K562 (cell line): ENCODE data around the gene PAIP1. TPM values are rescaled to one million over a fixed set of nuclear protein-coding genes. Genes with fewer than 3 reads are reported as not detected.
A peak's percentile ranks its signal among the peaks of the same experiment; 100 is the strongest.

ENCODE experiments used
- ARID2 ChIP-seq: fragments of 450-650 bp; IDR thresholded peaks from 2 replicates; pipeline ENCODE4 v1.6.1; 2017; ENCODE audit warnings: antibody characterized with exemption, mild to moderate bottlenecking
- BRD4 ChIP-seq: fragments of 200-600 bp; sonication (generic); IDR thresholded peaks from 2 replicates; pipeline ENCODE4 v1.6.1; 2017; ENCODE audit warnings: inconsistent platforms
- CHCHD3 ChIP-seq: fragments of 250-450 bp; sonication (Bioruptor Pico); IDR thresholded peaks from 2 replicates; pipeline ENCODE4 v2.1.2; 2022; ENCODE audit warnings: mild to moderate bottlenecking
- FOXJ2 ChIP-seq: fragments of 200-800 bp; sonication (Bioruptor generic); IDR thresholded peaks from 2 replicates; pipeline ENCODE4 v1.6.1; 2016; ENCODE audit warnings: missing genetic modification characterization, missing compliant biosample characterization
- FOXK2 ChIP-seq, 2 experiments: fragments of 450-650 bp; IDR thresholded peaks in 1 of 2; conservative IDR thresholded peaks in 1 of 2; 2 replicates each; pipeline ENCODE4 v1.6.1; 2016; ENCODE audit warnings: low read depth in 2 of 2, mild to moderate bottlenecking in 1 of 2
- FOXP4 ChIP-seq: sonication (generic); formaldehyde crosslinking; IDR thresholded peaks from 2 replicates; pipeline ENCODE4 v1.8.0; 2022; ENCODE audit warnings: mild to moderate bottlenecking, missing genetic modification reagents, borderline replicate concordance
- HINFP ChIP-seq: fragments of 450-650 bp; conservative IDR thresholded peaks from 2 replicates; pipeline ENCODE4 v1.6.1; 2016; ENCODE audit warnings: missing genetic modification characterization, low read depth, mild to moderate bottlenecking, control low read depth, missing compliant biosample characterization
- MECOM ChIP-seq: fragments of 250-450 bp; sonication (Bioruptor Pico); IDR thresholded peaks from 2 replicates; pipeline ENCODE4 v1.8.0; 2022; ENCODE audit warnings: inconsistent platforms
- MEIS2 ChIP-seq: fragments of 450-650 bp; IDR thresholded peaks from 2 replicates; pipeline ENCODE4 v1.6.1; 2014; ENCODE audit warnings: mild to moderate bottlenecking; ENCODE audit not compliant: partially characterized antibody
- NBN ChIP-seq: fragments of 450-650 bp; IDR thresholded peaks from 2 replicates; pipeline ENCODE4 v1.6.1; 2016; ENCODE audit warnings: low read depth, mild to moderate bottlenecking
- NEUROD1 ChIP-seq: fragments of 150-350 bp; IDR thresholded peaks from 2 replicates; pipeline ENCODE4 v1.6.1; 2014; ENCODE audit warnings: borderline replicate concordance, low read length, low read depth; ENCODE audit not compliant: partially characterized antibody
- PHTF2 ChIP-seq: fragments of 250-450 bp; sonication (Bioruptor Pico); IDR thresholded peaks from 2 replicates; pipeline ENCODE4 v1.5.0; 2021; ENCODE audit warnings: mild to moderate bottlenecking
- PTRF ChIP-seq: fragments of 450-650 bp; IDR thresholded peaks from 2 replicates; pipeline ENCODE4 v1.6.1; 2016; ENCODE audit warnings: mild to moderate bottlenecking, missing genetic modification characterization, missing compliant biosample characterization
- RBFOX2 ChIP-seq: fragments of 200-400 bp; formaldehyde crosslinking; IDR thresholded peaks from 2 replicates; pipeline ENCODE4 v1.6.1; 2017; ENCODE audit warnings: low read depth, mild to moderate bottlenecking, low read length, moderate library complexity
- ZEB2 ChIP-seq: fragments of 450-650 bp; IDR thresholded peaks from 2 replicates; pipeline ENCODE4 v1.6.1; 2016
- ZNF24 ChIP-seq: fragments of 450-650 bp; IDR thresholded peaks from 2 replicates; pipeline ENCODE4 v1.6.1; 2016
- ZNF444 ChIP-seq: fragments of 250-450 bp; sonication (Bioruptor Pico); IDR thresholded peaks from 2 replicates; pipeline ENCODE4 v1.4.0; 2020; ENCODE audit warnings: mild to moderate bottlenecking, moderate library complexity
- ZNF586 ChIP-seq: fragments of 450-650 bp; formaldehyde crosslinking; conservative IDR thresholded peaks from 2 replicates; pipeline ENCODE4 v1.4.0; 2020; ENCODE audit warnings: mild to moderate bottlenecking, moderate library complexity
- polyA plus RNA-seq, 8 experiments: library from polyadenylated mRNA; depleted of rRNA in 4 of 8; stranded (reverse) in 5 of 8; unstranded in 3 of 8; fragments of >200 nt; fragmentation: Nextera tagmentation in 2 of 8; fragmentation: Illumina TruSeq in 1 of 8; extraction: Ambion mirVana in 2 of 8; extraction: Trizol in 1 of 8; gene quantifications; 2 replicates each; pipeline versions ENCODE4 v1.2.1 to v1.2.3, GENCODE V29; 2011 to 2014; ENCODE audit warnings: inconsistent platforms in 1 of 8, missing spikeins in 1 of 8
- total RNA-seq, 7 experiments: library from RNA; depleted of rRNA in 6 of 7; stranded (reverse); fragments of >200 nt in 6 of 7; fragmentation: Illumina TruSeq in 2 of 7; extraction: Trizol in 2 of 7; gene quantifications; 2 replicates each; pipeline versions ENCODE4 v1.2.1 to v1.2.3, GENCODE V29; 2011 to 2021; ENCODE audit warnings: low replicate concordance in 1 of 7
- TF ChIP-seq, protein P1 (sequence below): fragments of 250-450 bp; sonication (Bioruptor Pico); IDR thresholded peaks from 2 replicates; pipeline ENCODE4 v1.5.0; 2021
- TF ChIP-seq, protein P2 (sequence below): fragments of 250-450 bp; sonication (Bioruptor Pico); IDR thresholded peaks from 2 replicates; pipeline ENCODE4 v1.5.0; 2021; ENCODE audit warnings: mild to moderate bottlenecking, moderate library complexity

PAIP1 gene
- total and polyA plus RNA-seq, 9 of the 15 experiments (the other 6 are each of a cell fraction or from before 2014, with no cell fraction given), result 51.7 to 181 (median 102) TPM

GRCh38 chr5:43555895-43556606 is 826 bp downstream of the PAIP1 start (continued):
- 0 out of 2 replicates have a peak, but pooled peaks have one; percentile 23 for TF ChIP-seq ARID2
- TF ChIP-seq ZNF586 (CRISPR knock-in tag), result no peak
- no peak for TF ChIP-seq CHCHD3 (CRISPR knock-in tag)
- no peak for TF ChIP-seq ZNF444 (CRISPR knock-in tag)
- TF ChIP-seq HINFP, result no peak
- TF ChIP-seq MEIS2, result no peak
- TF ChIP-seq, protein P1, sequence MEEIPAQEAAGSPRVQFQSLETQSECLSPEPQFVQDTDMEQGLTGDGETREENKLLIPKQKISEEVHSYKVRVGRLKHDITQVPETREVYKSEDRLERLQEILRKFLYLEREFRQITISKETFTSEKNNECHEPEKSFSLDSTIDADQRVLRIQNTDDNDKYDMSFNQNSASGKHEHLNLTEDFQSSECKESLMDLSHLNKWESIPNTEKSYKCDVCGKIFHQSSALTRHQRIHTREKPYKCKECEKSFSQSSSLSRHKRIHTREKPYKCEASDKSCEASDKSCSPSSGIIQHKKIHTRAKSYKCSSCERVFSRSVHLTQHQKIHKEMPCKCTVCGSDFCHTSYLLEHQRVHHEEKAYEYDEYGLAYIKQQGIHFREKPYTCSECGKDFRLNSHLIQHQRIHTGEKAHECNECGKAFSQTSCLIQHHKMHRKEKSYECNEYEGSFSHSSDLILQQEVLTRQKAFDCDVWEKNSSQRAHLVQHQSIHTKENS (CRISPR knock-in tag), result no peak
- no peak for TF ChIP-seq PHTF2
- 0 out of 2 replicates have a peak, but pooled peaks have one; percentile 10 for TF ChIP-seq NBN
- TF ChIP-seq NEUROD1, result no peak
- no peak for TF ChIP-seq FOXJ2 (tag)
- peak; percentile 81 for TF ChIP-seq BRD4
- no peak for TF ChIP-seq PTRF
- TF ChIP-seq, protein P2, sequence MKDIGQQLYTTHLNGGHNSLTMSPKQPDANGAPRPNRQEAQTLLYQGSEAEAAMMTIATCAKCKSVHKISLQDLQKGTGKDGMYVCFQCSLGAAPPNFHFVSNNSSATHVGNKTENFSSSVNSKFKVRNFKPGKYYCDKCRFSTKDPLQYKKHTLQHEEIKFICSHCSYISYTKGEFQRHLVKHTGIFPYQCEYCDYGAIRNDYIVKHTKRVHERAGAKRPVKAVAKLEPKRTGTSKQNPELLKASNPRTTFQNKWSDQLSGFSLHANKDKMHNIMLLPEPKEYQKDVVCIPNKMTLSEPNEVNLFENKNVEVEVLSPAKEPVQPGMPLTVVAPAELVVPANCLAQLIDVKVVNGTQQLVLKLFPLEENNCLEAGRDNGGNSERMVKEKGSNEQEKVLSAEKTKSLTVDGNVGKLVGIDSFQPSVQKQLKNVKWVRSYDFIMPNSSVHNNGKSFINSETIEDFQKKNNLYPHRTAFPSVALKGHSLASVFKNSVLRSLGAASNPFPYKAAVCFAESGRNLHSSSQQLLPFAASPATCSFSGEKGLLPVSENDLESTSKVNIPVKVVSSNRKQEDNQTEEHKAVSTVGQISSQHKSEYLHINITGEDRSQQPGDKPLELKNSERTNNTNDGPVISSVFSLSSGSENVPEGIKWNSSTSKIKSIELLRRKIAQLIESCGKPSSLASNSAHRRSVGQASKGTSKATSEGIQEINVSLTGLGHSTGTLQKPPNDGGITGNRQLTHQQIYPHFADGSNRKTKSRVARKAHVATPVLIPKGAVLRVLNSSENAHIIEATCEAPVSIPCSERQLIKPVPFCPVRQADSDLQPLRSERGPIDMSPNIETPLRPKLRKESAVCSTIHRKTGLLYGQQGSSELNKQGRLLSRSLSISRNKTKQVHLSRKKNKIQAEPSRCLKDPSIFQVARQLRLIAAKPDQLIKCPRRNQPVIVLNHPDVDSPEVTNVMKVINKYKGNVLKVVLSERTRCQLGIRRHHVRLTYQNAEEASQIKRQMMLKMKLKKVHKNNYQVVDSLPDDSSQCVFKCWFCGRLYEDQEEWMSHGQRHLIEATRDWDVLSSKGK (CRISPR knock-in tag), result no peak
- TF ChIP-seq ZNF24, result peak; percentile 5; the same call in 1 of the 2 replicates
- TF ChIP-seq RBFOX2, result 0 out of 2 replicates have a peak, but pooled peaks have one; percentile 55
- TF ChIP-seq FOXK2 (conservative IDR thresholded peaks at IDR 0.05 in 1 of 2, IDR thresholded peaks at IDR 0.05 in 1 of 2; ENCODE audit: low read depth in 2 of 2), result no peak
- TF ChIP-seq FOXP4 (CRISPR knock-in tag), result 0 out of 2 replicates have a peak, but pooled peaks have one; percentile 40
- TF ChIP-seq MECOM (CRISPR knock-in tag), result no peak
- TF ChIP-seq ZEB2, result no peak
